ENCODE data around the gene PSMD2.

DNA sequence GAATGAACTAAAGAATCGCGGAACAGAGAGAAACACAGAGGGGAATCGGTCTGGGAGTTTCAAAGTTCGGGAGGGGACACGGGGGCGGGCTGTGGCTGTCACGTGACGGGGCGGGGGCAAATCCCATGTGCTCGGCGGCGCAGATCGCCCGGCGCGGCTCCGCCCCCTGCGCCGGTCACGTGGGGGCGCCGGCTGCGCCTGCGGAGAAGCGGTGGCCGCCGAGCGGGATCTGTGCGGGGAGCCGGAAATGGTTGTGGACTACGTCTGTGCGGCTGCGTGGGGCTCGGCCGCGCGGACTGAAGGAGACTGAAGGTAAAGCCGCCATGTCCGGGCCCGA is 15.3 kb downstream of the PSMD2 start, which contains the start of gene EIF4G1:
- TF ChIP-seq CTCF (IDR thresholded peaks at IDR 0.05) (no peak), POLR2AphosphoS5 (IDR thresholded peaks at IDR 0.05) (peak; percentile 71), POLR2A (IDR thresholded peaks at IDR 0.05) (peak; percentile 71)
